NCI-H774 (cell line): ENCODE results near the gene KRTAP9-6.
"Not testable (repeated sequence)": the region's sequence is repeated elsewhere in the genome, so short reads cannot be mapped to it uniquely, and the experiment has no call there.

Source experiments
- DNase-seq: peaks from one replicate; lab custom pipeline; 2025; lab: John Stamatoyannopoulos, UW

KRTAP9-6 gene

DNA sequence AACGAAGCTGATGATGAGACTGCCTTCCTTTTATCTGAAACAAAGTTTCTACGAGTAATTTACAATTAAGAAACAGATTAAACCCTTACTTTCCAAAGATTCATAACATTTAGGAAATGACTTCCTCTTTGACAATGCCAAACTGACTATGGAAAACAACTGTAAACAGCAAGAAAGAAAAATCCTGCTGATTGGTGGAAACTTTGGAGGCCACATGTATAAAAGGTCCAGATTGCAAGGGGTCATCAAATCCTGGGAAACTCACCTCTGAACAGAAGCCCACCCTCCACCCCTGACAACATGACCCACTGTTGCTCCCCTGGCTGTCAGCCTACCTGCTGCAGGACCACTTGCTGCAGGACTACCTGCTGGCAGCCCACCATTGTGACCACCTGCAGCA, at the start of gene KRTAP9-6:
Gene KRTAP9-6, plus strand, starts transcription at position 301 of the 400 bp plus-strand sequence. Its CDS starts 0 bp downstream, at position 301.
- no peak for DNase-seq

DNA sequence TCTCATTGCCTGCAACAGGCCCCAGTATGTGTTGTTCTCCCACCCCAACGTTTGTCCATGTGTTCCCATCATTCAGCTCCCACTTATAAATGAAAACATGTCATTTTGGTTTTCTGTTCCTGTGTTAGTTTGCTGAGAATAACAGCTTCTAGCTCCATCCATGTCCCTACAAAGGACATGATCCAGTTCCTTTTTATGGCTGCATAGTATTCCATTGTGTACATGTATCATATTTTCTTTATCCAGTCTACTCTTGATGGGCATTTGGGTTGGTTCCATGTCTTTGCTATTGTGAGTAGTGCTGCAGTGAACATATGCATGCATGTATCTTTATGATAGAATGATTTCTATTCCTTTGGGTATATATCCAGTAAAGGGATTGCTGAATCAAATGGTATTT, 49.5 kb upstream of the KRTAP9-6 start:
- DNase-seq, result no peak

DNA sequence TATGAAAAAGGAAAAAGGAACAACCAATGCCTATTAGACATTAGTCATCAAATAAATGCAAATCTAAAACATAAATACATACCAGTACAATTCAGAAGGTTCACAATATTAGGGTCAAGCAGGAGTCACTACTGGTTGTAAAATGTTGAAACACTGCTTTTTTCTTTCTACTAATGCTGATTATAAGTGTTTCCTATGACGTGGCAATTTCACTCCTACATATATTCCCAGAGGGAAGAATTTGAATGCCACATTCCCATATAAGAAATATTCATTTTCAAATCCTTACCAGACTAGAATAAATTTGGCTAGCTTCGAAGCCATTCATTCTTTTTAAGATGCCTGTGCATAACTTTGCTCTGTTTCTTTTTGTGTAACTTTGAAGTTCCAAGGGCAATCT, 41.4 kb upstream of the KRTAP9-6 start:
- DNase-seq, result no peak

- DNase-seq, result no peak
Measured at GRCh38 chr17:41226051-41226450, 39.1 kb upstream of the KRTAP9-6 start.

GRCh38 chr17:41226598-41227095, 38.5 kb upstream of the KRTAP9-6 start, which contains the start of gene KRTAP9-2:
Gene KRTAP9-2 (plus strand): TSS chr17:41226648. CDS start chr17:41226655, 7 bp downstream.
- not testable (repeated sequence) for DNase-seq

- no peak for DNase-seq
Measured at GRCh38 chr17:41230094-41230493, 35.1 kb upstream of the KRTAP9-6 start.

DNA sequence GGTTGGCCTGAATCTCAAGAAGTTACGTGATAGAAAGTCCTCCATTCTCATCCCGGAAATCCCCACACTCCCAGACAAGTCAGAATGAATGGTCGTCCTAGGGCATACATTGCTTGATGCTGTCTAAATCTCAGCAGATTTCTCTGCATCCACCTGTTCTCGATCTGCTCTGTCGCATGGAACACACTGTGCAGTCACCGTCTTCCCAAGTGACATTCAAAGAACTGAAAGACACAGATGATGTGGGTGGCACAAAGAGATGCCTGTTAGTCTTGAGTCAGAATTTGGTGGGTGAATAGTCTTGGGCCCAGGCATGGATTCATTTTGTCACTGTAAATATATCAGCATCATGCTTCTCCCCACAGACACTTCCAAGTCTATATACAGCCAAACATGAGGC, 33.4 kb upstream of the KRTAP9-6 start:
- DNase-seq, result no peak

DNA sequence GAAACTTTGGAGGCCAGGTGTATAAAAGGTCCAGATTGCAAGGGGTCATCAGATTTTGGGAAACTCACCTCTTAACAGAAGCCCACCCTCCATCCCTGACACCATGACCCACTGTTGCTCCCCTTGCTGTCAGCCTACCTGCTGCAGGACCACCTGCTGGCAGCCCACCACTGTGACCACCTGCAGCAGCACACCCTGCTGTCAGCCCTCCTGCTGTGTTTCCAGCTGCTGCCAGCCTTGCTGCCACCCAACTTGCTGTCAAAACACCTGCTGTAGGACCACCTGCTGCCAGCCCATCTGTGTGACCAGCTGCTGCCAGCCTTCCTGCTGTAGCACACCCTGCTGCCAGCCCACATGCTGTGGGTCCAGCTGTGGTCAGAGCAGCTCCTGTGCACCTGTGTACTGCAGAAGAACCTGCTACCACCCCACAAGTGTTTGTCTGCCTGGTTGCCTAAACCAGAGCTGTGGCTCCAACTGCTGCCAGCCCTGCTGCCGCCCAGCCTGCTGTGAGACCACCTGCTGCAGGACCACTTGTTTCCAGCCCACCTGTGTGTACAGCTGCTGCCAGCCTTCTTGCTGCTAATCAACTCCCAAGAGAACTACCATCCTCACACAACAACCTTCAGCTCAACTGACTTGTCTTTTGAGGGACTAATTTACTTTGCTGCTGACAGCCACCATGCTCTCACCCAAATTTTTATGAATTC, 32.6 kb upstream of the KRTAP9-6 start, which contains the start of gene KRTAP9-3:
Gene KRTAP9-3, plus strand, starts transcription at position 51 of the 707 bp plus-strand sequence. Its CDS starts 53 bp downstream, at position 104.
- peak; percentile 76 for DNase-seq

GRCh38 chr17:41237116-41237515, 28.1 kb upstream of the KRTAP9-6 start:
- DNase-seq, result not testable (repeated sequence)

DNA sequence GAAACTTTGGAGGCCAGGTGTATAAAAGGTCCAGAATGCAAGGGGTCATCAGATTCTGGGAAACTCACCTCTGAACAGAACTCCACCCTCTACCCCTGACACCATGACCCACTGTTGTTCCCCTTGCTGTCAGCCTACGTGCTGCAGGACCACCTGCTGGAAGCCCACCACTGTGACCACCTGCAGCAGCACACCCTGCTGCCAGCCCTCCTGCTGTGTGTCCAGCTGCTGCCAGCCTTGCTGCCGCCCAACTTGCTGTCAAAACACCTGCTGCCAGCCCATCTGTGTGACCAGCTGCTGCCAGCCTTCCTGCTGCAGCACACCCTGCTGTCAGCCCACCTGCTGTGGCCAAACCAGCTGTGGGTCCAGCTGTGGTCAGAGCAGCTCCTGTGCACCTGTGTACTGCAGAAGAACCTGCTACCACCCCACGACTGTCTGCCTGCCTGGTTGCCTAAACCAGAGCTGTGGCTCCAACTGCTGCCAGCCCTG, 27.2 kb upstream of the KRTAP9-6 start, which contains the start of gene KRTAP9-8:
Gene KRTAP9-8, plus strand, starts transcription at position 51 of the 489 bp plus-strand sequence. Its CDS starts 53 bp downstream, at position 104.
- DNase-seq, result peak; percentile 42

DNA sequence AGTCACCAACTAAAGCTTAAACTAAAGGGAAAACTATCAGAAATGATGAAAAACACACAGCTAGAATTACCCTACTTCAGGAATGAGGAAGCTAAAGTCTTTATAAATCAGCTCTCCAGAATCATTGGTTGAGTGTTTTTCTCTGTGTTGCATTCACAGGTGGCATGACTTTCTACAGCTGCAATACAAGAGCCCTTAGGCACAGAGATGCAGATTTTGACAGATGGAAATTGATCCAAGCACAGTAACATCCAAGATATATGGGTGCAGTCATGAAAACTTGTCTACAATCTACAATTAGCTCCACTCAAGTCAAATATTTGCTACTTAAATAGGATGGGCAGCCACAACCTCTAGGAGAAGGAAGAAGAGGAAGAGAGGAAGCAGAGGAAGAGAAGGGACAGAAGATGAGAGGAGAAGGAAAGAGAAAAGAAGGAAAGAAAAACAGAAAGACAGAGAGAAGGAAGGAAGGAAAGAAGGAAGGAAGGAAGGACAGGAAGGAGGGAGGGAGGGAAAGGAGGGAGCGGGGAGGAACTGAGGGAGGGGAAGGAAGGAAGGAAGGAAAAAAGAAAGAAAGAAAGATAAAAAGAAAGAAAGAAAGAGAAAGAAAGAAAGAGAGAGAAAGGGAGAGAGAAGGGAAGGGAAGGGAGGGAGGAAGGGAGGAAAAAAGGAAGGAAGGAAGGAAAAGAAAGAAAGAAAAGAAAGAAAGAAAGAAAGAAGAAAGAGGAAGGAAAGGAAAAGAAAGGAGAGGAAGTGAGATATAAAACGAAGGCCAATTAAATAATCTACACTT, 18.0 kb upstream of the KRTAP9-6 start:
- not testable (repeated sequence) for DNase-seq

- peak; percentile 65 for DNase-seq
Measured at GRCh38 chr17:41249637-41250240, 15.4 kb upstream of the KRTAP9-6 start, which contains the start of gene KRTAP9-4. Gene KRTAP9-4 (plus strand): TSS chr17:41249687. CDS start chr17:41249721, 34 bp downstream.

- no peak for DNase-seq
Measured at GRCh38 chr17:41251261-41251660, 13.9 kb upstream of the KRTAP9-6 start.

GRCh38 chr17:41254861-41255260, 10.3 kb upstream of the KRTAP9-6 start:
- no peak for DNase-seq

GRCh38 chr17:41255381-41256290, 9.5 kb upstream of the KRTAP9-6 start, which contains the start of gene KRTAP9-9:
Gene KRTAP9-9 (plus strand): TSS chr17:41255384.
- not testable (repeated sequence) for DNase-seq

- DNase-seq, result no peak
Measured at GRCh38 chr17:41256291-41256685, 8.9 kb upstream of the KRTAP9-6 start.

- DNase-seq, result no peak
Measured at GRCh38 chr17:41258406-41258805, 6.8 kb upstream of the KRTAP9-6 start.

GRCh38 chr17:41263212-41263611, 2.0 kb upstream of the KRTAP9-6 start:
- DNase-seq, result no peak

DNA sequence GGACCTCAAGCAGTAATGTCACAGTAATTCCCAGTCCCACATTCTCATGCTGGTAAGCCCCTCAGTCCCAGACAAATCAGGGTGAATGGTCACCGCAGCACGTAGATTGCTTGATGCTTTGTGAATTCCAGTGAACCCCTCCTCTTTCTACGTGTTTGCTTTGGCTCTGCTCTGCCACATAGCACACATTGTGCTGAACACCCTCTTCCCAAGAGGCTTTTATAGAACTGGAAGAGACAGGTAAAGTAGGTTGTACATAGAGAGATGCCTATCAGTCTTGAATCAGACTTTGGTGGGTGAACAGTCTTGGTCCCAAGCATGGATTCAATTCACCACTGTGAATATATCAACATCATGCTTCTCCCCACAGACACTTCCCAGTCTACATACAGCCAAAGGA, 579 bp upstream of the KRTAP9-6 start:
- no peak for DNase-seq

GRCh38 chr17:41267711-41268110, 2.5 kb downstream of the KRTAP9-6 start:
- DNase-seq, result no peak

- not testable (repeated sequence) for DNase-seq
Measured at GRCh38 chr17:41271323-41271722, 6.1 kb downstream of the KRTAP9-6 start.
